ENCODE measurements around the gene SPOCK1. TPM values are rescaled to one million over a fixed set of nuclear protein-coding genes. Genes with fewer than 3 reads are reported as not detected.

SPOCK1 gene
- total RNA-seq, 1 experiment from 2014 or later, result 10.9 TPM

- Histone ChIP-seq H3K56ac (ENCODE audit: insufficient read length, low read depth, low read length) (no peak overlapping the region), H3K4ac (ENCODE audit: low read depth, low read length) (no peak overlapping the region), H3K27ac (ENCODE audit: insufficient read length, low read depth, low read length) (no peak overlapping the region), H2BK5ac (ENCODE audit: insufficient read length, low read length) (no peak overlapping the region), H2BK12ac (ENCODE audit: insufficient read length, low read depth, low read length) (no peak overlapping the region), H4K8ac (replicated peaks; ENCODE audit: insufficient read length, low read depth, low read length) (no peak overlapping the region), H3K4me2 (ENCODE audit: insufficient read depth, insufficient read length, low read length) (no peak overlapping the region), H3K9ac (ENCODE audit: extremely low read depth, insufficient read length, low read length) (no peak overlapping the region), H2BK120ac (ENCODE audit: low read depth, low read length, poor library complexity, severe bottlenecking) (no peak overlapping the region), H2AK5ac (ENCODE audit: insufficient read length, low read length) (no peak overlapping the region), H3K18ac (ENCODE audit: insufficient read length, low read depth, low read length) (no peak overlapping the region), H3K23ac (ENCODE audit: insufficient read length, low read depth, low read length) (no peak overlapping the region), H3T11ph (ENCODE audit: low read length) (no peak overlapping the region), H2AFZ (ENCODE audit: low read length) (no peak overlapping the region), H4K5ac (ENCODE audit: insufficient read length, low read depth, low read length) (no peak overlapping the region), H3K4me1 (ENCODE audit: insufficient read depth, low read length) (0 out of 2 replicates have a peak, but pooled peaks cover 4% of the 10 kb centered on the region), H4K20me1 (ENCODE audit: control insufficient read depth, insufficient read depth, insufficient read length) (no peaks in the 10 kb centered on the region), H2BK20ac (ENCODE audit: low read depth, low read length, poor library complexity, severe bottlenecking) (no peak overlapping the region), H3K14ac (ENCODE audit: insufficient read depth, low read length) (no peak overlapping the region), H3K79me2 (ENCODE audit: insufficient read depth, low read length) (no peaks in the 10 kb centered on the region), H2BK15ac (ENCODE audit: low read depth, low read length) (no peak overlapping the region), H4K91ac (ENCODE audit: insufficient read length, low read depth, low read length) (no peak overlapping the region), H3K23me2 (ENCODE audit: insufficient read length, low read depth, low read length, poor library complexity, severe bottlenecking) (no peaks in the 10 kb centered on the region), H3K79me1 (ENCODE audit: insufficient read depth, low read depth, low read length, poor library complexity, severe bottlenecking) (no peaks in the 10 kb centered on the region), H3K9me3 (ENCODE audit: control insufficient read depth, low read depth, low read length) (no peaks in the 10 kb centered on the region), H3K27me3 (ENCODE audit: insufficient read depth, low read length) (no peaks in the 10 kb centered on the region)
- TF ChIP-seq, protein P1, sequence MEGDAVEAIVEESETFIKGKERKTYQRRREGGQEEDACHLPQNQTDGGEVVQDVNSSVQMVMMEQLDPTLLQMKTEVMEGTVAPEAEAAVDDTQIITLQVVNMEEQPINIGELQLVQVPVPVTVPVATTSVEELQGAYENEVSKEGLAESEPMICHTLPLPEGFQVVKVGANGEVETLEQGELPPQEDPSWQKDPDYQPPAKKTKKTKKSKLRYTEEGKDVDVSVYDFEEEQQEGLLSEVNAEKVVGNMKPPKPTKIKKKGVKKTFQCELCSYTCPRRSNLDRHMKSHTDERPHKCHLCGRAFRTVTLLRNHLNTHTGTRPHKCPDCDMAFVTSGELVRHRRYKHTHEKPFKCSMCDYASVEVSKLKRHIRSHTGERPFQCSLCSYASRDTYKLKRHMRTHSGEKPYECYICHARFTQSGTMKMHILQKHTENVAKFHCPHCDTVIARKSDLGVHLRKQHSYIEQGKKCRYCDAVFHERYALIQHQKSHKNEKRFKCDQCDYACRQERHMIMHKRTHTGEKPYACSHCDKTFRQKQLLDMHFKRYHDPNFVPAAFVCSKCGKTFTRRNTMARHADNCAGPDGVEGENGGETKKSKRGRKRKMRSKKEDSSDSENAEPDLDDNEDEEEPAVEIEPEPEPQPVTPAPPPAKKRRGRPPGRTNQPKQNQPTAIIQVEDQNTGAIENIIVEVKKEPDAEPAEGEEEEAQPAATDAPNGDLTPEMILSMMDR (conservative IDR thresholded peaks at IDR 0.05), result no peak
- Mint-ChIP-seq H3K9me3 (peaks cover 7% of the 10 kb centered on the region in 2 experiments; a peak in 4 of 5 replicates), H3K36me3 (ENCODE audit: insufficient read depth in 1 of 3, low read depth in 3 of 3) (no peaks in the 10 kb centered on the region; a peak in 2 of 7 replicates), H3K27ac (no peak overlapping the region), H3K27me3 (ENCODE audit: low read depth) (no peaks in the 10 kb centered on the region), H3K4me1 (peaks cover 6 to 9% of the 10 kb centered on the region in 2 experiments), H3K4me3 (no peak overlapping the region)
- no peak for DNase-seq
These were observed 571.6 kb downstream of the SPOCK1 start for GRCh38 chr5:136927571-136927970.

Measured in H9 (cell line).